ENCODE results near the gene TOM1L2.
"Not testable (repeated sequence)": the region's sequence is repeated elsewhere in the genome, so short reads cannot be mapped to it uniquely, and the experiment has no call there.

The TOM1L2 gene

DNA sequence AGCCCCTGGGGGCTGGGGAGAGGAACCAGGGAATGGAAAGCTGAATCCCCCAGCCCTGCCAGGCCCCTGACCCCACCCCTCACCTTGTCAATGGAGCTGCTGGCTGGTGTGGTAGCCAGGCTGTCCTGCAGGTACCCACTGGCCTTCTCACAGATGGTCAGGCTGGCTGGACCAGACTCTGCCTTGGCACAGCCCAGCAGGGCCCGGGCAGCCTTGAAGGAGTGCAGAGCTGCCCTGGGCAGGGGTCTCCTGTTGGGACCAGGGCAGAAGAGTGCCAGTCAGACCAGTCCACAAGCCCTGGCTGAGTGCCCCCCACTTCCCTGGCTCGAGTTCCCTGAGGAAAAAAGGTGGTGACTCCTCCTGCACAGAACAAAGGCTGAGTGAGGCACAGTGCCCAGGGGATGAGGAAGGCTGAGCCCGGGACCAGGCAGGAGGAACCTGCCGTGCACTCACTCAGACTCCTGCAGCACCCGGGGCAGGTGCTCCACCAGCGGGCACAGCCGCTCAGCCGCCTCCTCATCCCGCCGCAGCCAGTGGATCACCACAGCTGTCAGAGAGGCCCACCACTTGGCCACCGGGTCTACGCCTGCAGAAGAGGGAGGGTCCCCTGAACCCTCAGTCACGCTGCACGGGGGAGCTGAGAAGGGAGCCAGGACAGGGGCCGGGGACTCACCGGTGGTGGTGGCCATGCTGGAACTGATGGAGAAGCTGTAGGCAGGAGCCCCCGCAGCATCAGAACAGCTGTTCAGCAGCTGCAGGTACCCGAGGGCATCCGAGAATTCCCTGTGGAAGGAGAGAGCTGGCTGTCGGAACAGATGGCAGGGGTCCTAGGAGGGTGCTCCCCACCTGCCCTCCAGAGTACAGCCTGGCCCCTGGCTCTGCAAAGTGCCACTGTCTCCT, 157.8 kb downstream of the TOM1L2 start:
- DNase-seq: no peak

DNA sequence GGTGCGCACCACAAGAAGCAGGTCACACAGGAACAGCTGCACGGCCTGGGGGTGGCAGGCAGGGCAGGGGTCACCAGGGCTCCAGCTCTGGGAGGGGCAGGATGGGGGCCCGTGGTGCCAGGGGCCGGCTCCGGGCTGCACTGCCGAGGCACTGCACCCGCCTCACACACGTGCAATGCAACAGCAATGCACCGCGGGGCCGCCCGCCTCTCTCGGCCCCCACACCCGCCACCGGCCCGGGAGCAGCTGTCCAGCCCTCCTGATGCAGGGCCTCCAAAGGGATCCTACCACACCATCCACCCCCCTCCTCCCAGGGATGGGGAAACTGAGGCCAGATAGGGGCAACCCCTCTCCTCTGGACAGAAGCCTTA, 158.5 kb downstream of the TOM1L2 start:
- no peak for DNase-seq

DNA sequence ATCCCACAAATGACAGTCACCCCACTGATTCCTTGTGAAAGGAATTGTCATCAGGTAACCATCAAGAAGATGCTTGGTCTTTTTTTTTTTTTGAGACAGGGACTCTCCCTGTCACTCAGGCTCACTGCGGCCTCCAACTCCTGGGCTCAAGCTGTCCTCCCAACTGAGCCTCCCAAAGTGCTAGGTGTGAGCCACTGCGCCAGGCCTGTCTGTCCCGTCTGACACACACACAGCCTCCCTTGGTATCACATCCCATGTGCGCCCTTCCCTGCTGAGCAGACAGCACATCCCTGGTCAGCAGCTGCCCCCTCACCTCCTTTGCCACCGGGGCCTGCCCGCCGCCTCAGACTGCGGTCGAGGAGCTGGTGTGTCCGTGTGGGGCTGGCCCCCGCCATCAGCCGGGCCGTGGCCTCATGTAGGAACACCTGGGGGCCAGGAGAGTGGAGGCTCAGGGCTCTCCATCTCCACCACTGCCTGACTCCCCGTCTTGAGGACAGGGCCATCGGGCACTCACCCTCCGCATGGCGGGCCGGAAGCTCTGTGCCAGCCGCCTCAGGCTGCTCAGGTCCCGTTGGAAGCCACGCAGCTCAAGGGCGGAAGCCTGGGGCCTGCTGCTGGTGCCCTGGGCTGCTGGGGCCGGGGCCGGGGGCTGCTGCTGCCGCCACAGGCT, 159.0 kb downstream of the TOM1L2 start:
- DNase-seq: no peak

DNA sequence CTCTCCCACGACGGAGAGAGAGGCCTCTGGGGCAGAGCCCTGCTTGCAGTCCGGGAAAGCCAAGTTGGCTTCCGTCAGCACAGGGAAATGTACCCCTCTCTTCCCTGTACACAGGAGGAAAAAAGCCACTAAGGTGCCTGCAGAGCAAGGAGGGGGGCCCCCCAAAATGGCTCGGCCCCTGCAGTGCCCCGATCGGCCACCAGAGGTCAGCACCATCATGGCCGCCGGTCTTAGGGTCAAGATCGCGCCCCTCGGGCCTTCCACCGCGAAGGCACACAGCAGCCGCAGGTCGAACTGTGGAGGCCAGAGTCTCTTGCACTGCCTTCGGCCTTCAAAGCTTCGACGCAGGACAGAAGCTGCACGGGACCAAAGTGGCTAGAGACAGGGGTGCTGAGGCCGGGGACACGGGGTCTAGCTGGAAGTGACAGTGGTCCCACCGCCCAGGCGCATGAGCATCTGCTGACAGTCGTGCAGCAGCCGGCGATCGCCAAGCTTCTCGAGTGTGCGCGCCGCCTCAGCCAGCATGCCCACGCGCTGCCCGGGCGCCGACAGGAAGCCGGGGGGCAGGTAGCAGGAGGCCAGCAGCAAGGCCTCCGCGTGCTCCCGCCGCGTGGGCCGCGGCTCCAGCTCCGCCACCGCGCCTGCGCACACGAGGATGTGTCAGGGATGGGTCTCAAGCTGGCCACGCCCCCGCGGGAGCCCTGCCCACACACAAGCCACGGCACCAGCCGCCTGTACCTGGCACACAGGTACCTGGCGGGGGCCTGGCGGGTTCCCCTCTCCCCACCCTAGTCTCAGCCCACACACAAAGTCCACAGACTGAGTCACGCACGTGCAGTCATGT, 159.8 kb downstream of the TOM1L2 start:
- DNase-seq: peak; percentile 57

DNA sequence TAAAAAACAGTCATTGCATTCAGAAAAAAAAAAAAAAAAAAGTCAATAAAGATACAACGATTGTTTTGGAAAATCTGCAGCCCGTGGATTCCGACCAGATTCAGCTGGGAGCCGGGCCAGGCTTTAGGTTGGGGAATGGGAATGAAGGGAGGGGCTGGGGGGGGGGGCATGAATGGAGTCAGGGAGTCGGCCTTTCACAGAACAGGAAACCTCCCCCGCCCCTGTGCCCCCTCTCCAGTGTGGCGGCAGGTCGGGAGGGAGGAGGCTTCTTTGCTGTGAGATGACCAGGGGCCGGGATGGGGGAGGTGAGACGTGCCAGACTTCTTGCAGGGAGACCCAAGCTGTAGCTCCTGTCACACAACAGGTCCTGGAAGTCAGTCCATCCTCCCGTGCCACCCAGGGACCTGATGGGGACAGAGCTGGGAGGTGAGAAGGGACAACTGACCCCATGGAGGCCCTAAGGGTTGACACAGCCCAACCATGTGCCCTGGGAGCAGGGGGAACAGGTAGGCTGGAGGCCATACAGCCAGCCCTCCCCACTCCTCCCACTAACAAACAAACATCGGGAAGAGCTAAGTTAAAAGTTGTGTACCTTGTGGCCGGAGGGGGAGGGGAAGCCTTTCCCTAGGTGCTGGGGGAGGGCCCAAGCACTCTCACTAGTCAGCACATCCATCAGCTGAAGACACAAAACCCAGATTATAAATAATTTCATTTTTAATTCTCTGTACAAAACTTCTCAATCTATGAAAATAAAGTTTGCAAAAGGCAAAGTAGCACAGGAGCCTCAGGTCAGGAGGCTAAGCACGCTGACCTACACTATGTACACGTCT, 160.6 kb downstream of the TOM1L2 start:
- no peak for DNase-seq

DNA sequence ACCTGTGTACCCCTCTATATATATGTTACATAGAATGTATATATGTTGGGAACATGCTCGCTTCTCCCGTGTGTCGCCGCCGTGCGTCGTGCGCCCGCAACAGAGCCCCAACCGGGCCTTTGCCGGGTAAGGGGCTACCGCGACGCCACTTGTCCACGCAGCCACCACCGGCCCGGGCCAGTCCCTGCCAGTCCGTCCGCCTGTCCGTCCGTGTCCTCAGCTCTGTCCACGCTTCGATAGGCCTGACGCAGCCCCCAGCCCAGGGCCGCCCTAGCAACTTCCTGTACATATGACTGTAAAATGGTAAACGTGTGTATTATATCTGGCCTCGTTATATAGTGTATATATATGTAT, 161.3 kb downstream of the TOM1L2 start:
- no peak for DNase-seq

DNA sequence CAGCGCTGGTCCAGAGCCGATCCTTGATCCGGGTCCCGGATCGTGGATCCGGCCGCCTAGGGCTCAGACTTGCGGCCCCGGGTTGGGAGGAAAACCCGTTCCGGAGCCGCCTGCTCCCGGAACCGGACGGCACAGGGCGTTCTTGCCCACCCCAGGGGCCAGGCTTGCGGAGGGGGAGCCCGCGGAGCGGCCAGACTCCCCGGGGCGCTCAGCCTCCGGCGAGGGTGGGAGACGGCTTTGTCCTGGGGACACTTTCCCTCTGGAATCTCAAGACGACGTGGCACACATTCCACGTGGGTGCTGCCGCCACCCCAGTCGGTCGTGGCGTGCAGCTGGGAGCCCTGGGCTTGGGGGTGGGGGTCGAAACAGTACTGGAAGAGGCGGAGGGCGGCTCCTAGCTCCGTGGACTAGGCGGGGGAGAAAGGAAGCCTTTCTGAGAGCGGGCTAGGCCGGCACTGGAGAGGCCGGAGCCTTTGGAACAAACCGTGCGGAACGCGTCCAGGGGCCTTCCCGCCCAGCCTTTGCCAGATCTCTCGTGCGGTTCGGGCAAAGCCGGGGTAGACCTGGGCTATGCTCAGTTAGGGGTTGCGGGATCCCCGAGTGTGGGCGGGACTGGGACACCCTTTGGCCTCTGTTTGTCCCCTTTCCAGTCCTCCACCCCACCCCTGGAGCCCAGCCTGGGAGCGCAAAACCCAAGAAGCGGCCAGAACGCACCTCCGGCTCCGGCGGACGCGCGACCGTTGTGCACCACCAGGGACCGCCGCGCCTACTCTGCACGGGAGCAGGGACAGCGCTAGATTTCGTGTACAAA, 161.9 kb downstream of the TOM1L2 start:
- DNase-seq: no peak

DNA sequence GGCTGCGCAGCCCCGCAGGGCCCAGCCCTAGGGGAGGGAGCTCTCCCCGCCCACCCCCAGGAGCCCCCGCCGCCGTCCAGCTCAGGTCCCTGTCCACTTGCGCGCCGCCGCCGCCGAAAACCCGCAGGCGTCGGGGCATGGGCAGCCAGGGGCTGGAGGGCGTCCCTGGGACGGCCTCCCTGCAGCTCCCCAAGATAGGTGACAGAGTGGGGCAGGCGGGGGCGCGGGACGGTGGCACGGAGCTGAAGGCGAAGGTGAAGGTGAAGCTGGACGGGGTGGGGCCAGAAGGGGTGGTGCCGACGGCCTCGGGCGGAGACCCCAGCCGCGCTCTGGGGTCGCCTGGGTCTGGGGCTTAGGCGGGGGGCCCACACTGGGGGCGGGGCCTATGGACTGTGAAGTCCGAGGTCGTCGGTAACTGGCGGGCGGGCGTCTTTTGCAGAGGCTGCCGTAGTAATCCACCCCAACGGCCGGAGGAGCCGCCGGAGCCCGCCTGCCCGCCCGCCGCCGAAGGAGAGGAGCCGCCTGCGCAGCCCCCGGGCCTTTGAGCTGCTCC, 162.6 kb downstream of the TOM1L2 start:
- DNase-seq: no peak

DNA sequence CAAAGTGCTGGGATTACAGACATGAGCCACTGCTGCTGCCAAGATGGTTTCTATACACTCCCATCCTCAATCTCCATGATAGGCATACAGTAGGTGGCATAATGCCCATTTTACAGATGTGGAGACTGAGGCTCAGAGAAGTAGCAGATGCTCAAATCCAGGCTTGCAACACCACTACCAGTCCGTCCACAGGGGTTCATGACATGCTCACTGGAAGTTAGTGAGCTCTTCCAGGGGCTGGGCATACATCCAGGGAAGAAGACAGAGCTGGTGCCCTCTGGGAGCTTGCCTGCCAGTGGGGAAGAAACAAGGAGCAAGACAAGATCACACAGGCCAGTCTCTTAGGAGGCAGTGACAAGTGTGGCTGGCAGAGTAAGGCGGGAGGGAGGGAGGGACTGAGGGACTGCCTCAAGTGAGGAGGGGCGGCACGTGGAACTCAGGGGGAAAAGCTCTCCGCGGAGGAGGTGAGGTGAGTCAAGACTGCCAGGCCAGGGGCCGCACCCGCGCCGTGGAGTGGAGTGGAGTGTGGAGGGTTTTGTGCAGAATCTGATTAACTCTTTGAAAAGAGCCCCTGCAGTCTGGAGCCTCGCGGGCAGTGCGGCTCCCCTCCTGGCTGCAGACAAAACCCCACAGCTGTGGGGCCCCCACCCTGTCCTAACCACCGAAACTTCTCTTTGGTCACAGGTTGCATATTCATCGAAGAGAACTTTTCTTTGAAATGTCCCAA, 163.3 kb downstream of the TOM1L2 start:
- DNase-seq: no peak

DNA sequence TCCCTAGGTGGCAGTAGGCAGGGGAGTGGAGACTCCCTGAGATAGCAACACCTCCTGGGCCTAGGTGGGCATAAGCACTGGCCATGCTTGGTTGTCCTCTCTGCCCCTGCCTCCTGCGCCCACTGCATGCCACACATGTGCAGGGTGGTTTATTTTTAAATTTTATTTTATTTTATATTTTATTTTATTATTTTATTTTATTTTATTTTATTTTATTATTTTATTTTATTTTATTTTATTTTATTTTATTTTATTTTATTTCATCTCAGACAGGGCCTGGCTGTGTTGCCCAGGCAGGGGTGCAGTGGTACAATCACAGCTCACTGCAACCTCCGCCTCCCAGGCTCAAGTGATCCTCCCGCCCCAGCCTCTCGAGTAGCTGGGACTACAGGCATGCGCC, 164.0 kb downstream of the TOM1L2 start:
- DNase-seq: not testable (repeated sequence)

DNA sequence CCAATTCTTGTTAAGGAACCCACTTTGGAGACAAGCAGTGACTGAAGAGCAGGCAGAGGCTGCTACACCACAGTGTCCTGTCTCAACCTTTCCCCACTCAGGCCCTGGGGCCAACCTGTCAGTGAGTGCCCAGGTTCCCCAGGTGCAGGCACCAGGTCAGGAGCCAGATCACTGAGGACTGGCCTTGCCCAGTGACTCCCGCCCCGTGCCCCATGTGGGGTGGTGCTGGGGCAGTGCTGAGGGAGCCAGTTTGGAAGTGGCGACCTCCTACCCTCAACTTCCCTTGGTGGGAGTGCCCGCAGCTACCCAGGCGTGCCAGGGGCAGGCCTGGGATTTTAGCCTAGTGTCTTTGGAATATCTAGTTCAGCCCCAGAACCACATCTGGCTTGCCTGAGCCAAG, 164.8 kb downstream of the TOM1L2 start:
- DNase-seq: no peak

DNA sequence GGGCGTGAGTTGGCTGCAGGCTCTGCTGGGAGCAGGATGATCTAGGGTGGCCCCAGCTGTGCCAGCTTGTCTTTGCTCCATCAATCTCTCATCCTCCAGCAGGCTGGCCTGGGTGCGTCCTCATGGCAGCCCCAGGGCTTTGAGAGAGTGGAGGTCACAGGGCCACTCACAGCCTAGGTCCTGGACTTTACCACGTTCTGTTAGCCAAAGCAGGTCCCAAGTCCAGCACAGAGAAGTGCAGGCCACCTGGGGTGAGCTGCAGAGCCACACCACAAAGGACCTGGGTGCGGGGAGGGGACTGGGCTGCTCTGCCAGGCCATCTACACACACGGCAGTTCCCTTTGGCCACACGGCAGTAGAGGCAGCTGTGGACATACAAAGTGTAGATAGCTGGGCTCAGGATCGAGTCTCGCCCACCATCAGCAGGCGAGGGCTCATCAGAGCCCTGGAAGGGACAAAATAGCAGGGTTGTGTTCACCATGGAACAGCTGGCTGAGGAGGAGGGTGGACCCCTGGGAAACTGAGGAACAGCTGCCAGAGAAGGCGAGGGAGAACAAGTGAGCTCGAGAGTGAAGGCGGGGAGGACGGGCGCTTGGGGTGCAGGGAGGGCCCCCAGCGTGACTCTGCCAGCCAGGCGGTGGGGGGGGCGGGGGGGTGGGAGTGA, 165.5 kb downstream of the TOM1L2 start:
- DNase-seq: no peak

DNA sequence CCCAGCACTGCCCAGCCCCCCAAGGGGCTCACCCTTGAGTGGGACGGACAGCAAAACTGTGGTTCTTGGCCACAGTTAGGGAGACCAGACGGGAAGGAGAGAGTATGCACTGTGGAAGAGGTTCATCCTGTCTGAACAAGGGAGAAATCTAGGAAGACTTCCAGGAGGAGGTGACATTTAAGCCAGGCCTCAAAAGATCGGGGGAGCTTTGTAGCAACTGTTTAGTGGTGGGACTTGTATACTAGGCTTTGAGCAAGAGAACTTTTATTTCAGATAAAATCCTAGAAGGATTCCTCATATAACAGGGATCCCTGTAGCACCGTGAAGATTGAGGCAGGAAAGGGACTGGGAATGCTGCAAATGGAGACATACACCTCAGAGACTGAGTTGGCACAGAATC, 166.2 kb downstream of the TOM1L2 start:
- no peak for DNase-seq

DNA sequence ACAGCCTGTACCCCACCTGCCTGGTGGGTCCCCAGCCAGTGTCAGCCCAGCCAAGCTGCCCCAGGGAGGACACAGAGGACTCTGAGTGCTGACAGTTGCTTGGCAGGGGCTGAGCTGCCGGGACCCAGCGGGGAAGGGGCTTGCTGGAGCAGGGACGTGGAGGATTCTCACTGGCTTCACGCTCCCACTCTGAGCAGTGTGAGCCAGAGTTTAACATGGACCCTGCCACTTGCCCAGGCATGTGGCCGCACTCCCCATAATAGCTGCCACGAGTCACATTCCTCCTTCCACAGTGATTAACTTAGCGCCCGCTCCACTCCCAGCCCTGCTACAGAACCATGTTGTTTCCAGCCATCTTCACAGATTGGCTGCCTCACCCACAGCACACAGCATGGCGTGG, 166.6 kb downstream of the TOM1L2 start:
- DNase-seq: no peak

DNA sequence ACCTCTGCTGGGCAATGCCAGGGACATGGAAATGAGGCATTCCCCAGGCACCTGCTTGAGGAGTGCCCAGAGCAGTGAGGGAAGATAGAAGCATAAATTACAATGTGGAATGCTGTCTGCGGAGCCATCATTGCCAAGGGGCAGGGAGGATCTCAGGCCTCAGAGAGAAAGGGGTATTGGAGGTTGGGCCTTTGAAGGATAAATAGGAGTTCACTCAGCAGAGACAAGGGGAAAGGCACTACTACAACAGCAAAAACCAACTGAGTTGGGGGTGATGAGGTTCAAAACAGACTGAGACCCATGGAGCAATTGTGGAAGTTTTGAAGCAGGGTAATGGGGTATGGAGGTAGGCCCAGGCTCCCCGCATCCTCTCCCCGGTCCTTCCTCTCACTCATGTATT, 168.2 kb downstream of the TOM1L2 start:
- no peak for DNase-seq

DNA sequence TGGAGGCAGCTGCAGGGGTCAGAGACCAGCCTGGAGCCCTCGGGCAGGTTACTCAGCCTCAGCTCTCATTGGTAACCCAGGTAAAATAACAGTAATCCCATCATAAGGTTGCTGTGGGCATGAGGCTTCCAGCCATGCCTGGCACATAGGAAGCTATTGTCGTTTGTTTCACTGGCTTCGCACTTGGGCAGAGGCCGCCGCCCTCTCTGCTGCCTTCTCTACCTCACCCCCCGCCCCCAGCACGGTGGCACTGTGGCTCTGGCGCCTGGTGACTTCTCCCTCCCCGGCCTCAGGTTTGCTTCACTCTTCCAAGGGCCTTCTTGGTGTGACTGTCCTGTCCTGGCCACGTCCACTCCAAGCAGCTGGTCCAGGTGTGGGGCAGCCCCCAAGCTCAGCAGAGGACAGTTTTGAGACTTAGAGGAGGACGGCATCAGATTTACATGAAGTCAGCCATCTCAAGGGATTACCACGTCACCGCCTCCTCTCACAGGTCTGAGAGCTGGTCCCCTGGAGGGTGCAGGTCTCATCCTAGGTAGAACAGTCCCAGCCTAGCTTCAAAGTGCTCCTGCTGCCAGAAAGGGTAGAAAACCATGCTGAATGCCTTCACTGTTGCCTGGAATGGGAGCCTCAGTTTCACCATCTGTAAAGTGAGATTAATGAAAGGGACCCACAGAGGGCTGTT, 170.3 kb downstream of the TOM1L2 start:
- no peak for DNase-seq

DNA sequence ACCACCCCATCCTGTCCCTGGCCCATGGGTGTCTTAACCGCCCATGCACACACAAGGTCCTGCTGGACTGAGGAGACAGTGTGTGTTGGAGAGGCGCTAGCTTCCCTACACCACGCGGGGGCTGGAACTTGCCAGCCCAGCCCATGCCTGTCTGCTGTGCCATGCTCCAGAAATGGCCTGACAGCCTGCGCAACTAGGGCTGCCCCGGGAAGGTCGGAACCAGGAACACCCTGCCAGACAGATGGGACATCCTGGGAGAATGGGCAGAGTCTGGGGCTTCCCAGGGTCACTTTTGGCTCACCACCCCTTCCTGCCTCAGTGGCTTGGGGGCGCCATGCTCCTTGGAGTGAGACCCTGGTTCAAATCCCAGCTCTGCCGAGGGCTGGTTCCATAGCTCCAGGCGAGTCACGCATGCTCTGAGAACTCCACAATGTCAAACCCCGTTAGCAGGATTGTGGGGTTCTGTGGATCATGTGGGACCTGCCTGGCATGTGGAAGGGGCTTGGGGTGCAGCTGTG, 171.6 kb downstream of the TOM1L2 start:
- DNase-seq: no peak

DNA sequence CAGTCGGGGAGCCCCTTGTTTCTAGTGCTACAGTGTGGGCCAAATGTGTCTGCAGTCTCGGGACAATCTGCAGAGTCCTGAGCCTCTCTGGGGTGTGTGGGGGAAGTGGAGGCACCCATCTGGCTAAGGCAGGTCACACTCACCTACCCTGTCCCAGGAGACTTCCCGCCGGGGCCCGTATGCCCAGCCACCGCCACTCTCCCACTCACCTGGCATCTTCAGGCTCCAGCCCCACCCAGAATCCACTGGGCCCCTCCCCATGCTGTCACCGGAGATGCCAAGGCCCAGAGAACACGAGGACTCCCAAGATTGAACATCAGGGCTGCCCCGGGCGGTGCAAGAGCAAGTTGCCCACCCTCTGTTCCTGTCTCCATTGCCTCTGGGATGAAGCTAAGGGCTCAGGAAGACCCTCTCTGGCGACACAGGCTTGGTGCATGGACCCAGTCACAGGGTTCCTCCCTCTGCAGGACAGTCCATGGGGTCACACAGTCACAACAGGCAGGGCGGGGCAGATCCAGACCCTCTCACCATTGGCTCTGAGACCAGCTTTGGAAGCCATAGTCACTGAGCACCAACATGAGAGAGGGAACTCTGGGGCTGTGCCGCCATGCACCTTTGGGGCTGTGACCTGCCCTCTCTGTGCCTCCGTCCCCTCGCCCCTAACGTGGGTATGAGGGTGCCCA, 173.5 kb downstream of the TOM1L2 start:
- DNase-seq: no peak
